HG03108 (cell line): ENCODE measurements around the gene DMAC2L.
"Not testable (repeated sequence)": the region's sequence is repeated elsewhere in the genome, so short reads cannot be mapped to it uniquely, and the experiment has no call there.

Experiments
- ATAC-seq: cut with Tn5 transposase; IDR thresholded peaks from one replicate; pipeline ENCODE4 v1.9.1; 2021; ENCODE audit warnings: moderate library complexity; ENCODE audit not compliant: unreplicated experiment

The DMAC2L gene

GRCh38 chr14:50311972-50312733, at the start of gene DMAC2L, which contains the start of gene L2HGDH:
Gene DMAC2L, plus strand, starts transcription at chr14:50312324. Its CDS starts 9,164 bp downstream, at chr14:50321488.
Gene L2HGDH, minus strand, starts transcription at chr14:50312229. Its CDS starts 79 bp downstream, at chr14:50312150.
- ATAC-seq = peak; percentile 93

GRCh38 chr14:50262865-50263264, 49.3 kb upstream of the DMAC2L start:
- no peak for ATAC-seq

- ATAC-seq = no peak
These were observed 48.8 kb upstream of the DMAC2L start for GRCh38 chr14:50263321-50263720.

- ATAC-seq = no peak
These were observed 47.1 kb upstream of the DMAC2L start for GRCh38 chr14:50265029-50265428.

GRCh38 chr14:50270932-50271331, 41.2 kb upstream of the DMAC2L start:
- ATAC-seq = no peak

- no peak for ATAC-seq
These were observed 39.6 kb upstream of the DMAC2L start for GRCh38 chr14:50272498-50272897.

GRCh38 chr14:50285861-50286260, 26.3 kb upstream of the DMAC2L start:
- ATAC-seq = no peak

GRCh38 chr14:50288146-50288545, 24.0 kb upstream of the DMAC2L start:
- ATAC-seq = no peak

- ATAC-seq = no peak
These were observed 21.8 kb upstream of the DMAC2L start for GRCh38 chr14:50290306-50290705.

GRCh38 chr14:50299585-50299984, 12.5 kb upstream of the DMAC2L start:
- ATAC-seq = no peak

GRCh38 chr14:50301914-50302313, 10.2 kb upstream of the DMAC2L start:
- no peak for ATAC-seq

- no peak for ATAC-seq
These were observed 8.2 kb upstream of the DMAC2L start for GRCh38 chr14:50303744-50304471.

GRCh38 chr14:50308363-50308915, 3.7 kb upstream of the DMAC2L start:
- no peak for ATAC-seq

GRCh38 chr14:50310445-50310844, 1.7 kb upstream of the DMAC2L start:
- no peak for ATAC-seq

- no peak for ATAC-seq
These were observed 670 bp upstream of the DMAC2L start for GRCh38 chr14:50311337-50311971.

GRCh38 chr14:50312734-50313054, 570 bp downstream of the DMAC2L start:
- no peak for ATAC-seq

GRCh38 chr14:50314098-50314497, 2.0 kb downstream of the DMAC2L start:
- ATAC-seq = not testable (repeated sequence)

- ATAC-seq = no peak
These were observed 6.0 kb downstream of the DMAC2L start for GRCh38 chr14:50318031-50318626.

- no peak for ATAC-seq
These were observed 7.2 kb downstream of the DMAC2L start for GRCh38 chr14:50319293-50319692.

GRCh38 chr14:50319721-50320120, 7.6 kb downstream of the DMAC2L start:
- ATAC-seq = no peak

GRCh38 chr14:50320283-50320682, 8.2 kb downstream of the DMAC2L start:
- ATAC-seq = no peak
